GM23338 (cell line): ENCODE results near the gene HPCA. TPM values are rescaled to one million over a fixed set of nuclear protein-coding genes. Genes with fewer than 3 reads are reported as not detected.

Experiments
- ATAC-seq: fragments of 200-7000 bp; cut with Tn5 transposase; 3 replicates; pipeline ENCODE4 v1.9.1; 2020
- DNase-seq: peaks from one replicate; pipeline ENCODE4 v3.0.0-alpha.2; 2015; ENCODE audit warnings: low spot score
- H2AFZ ChIP-seq: fragments of 200-600 bp; sonication (generic); 2 replicates; pipeline ENCODE4 v1.8.0; 2016; ENCODE audit warnings: antibody characterized with exemption, mild to moderate bottlenecking, moderate library complexity
- H3F3A ChIP-seq: fragments of 200-600 bp; sonication (generic); replicated peaks from 2 replicates; pipeline ENCODE4 v1.8.0; 2017; ENCODE audit warnings: antibody characterized with exemption, mixed run types, low read depth
- H3K27ac ChIP-seq: fragments of 200-600 bp; sonication (generic); 2 replicates; pipeline ENCODE4 v1.6.1; 2016; ENCODE audit warnings: low read depth
- H3K27me3 ChIP-seq: fragments of 200-600 bp; sonication (generic); 2 replicates; pipeline ENCODE4 v1.8.0; 2016; ENCODE audit warnings: mild to moderate bottlenecking, mixed run types, moderate library complexity; ENCODE audit not compliant: insufficient read depth
- H3K36me3 ChIP-seq: fragments of 200-600 bp; sonication (generic); 2 replicates; pipeline ENCODE4 v1.8.0; 2016; ENCODE audit warnings: mild to moderate bottlenecking; ENCODE audit not compliant: insufficient read depth
- H3K4me1 ChIP-seq: fragments of 200-600 bp; sonication (generic); 2 replicates; pipeline ENCODE4 v1.8.0; 2016; ENCODE audit warnings: mild to moderate bottlenecking, moderate library complexity; ENCODE audit not compliant: insufficient read depth
- H3K4me2 ChIP-seq: fragments of 200-600 bp; sonication (generic); 2 replicates; pipeline ENCODE4 v1.7.1; 2017; ENCODE audit warnings: mixed run types
- H3K4me3 ChIP-seq: fragments of 200-600 bp; sonication (generic); 2 replicates; pipeline ENCODE4 v1.6.1; 2016; ENCODE audit warnings: mixed run types
- H3K79me2 ChIP-seq: fragments of 200-600 bp; sonication (generic); replicated peaks from 2 replicates; pipeline ENCODE4 v1.8.0; 2017; ENCODE audit warnings: mild to moderate bottlenecking; ENCODE audit not compliant: insufficient read depth
- H3K9me2 ChIP-seq: fragments of 200-600 bp; sonication (generic); 2 replicates; pipeline ENCODE4 v1.8.0; 2017; ENCODE audit not compliant: insufficient read depth
- H4K20me1 ChIP-seq: fragments of 200-600 bp; sonication (generic); replicated peaks from 2 replicates; pipeline ENCODE4 v1.8.0; 2017; ENCODE audit warnings: mild to moderate bottlenecking; ENCODE audit not compliant: insufficient read depth
- H3K27ac Mint-ChIP-seq: 2 replicates; pipeline ENCODE4 v1.8.0; 2020; ENCODE audit warnings: inconsistent platforms, mild to moderate bottlenecking, moderate library complexity, mixed read lengths
- H3K27me3 Mint-ChIP-seq: 3 replicates; pipeline ENCODE4 v1.8.0; 2022; ENCODE audit warnings: low read depth, mild to moderate bottlenecking, moderate library complexity, mixed read lengths, inconsistent platforms; ENCODE audit not compliant: insufficient read depth, poor library complexity
- H3K36me3 Mint-ChIP-seq: 3 replicates; pipeline ENCODE4 v1.8.0; 2021; ENCODE audit warnings: low read depth, mild to moderate bottlenecking, inconsistent platforms, moderate library complexity, mixed read lengths
- H3K4me1 Mint-ChIP-seq: 3 replicates; pipeline ENCODE4 v1.8.0; 2020; ENCODE audit warnings: mild to moderate bottlenecking, inconsistent platforms, mixed read lengths
- H3K4me3 Mint-ChIP-seq: 3 replicates; pipeline ENCODE4 v1.8.0; 2021; ENCODE audit warnings: moderate library complexity, mild to moderate bottlenecking, inconsistent platforms, mixed read lengths
- H3K9me3 Mint-ChIP-seq: 3 replicates; pipeline ENCODE4 v1.8.0; 2020; ENCODE audit warnings: moderate library complexity, mild to moderate bottlenecking, inconsistent platforms, mixed read lengths
- EZH2 ChIP-seq: fragments of 200-600 bp; sonication (generic); IDR thresholded peaks from one replicate; pipeline ENCODE4 v1.8.0; 2017; ENCODE audit warnings: antibody characterized with exemption, mild to moderate bottlenecking, low read depth; ENCODE audit not compliant: unreplicated experiment
- JUNB ChIP-seq: IDR thresholded peaks from one replicate; pipeline ENCODE4 v1.6.1; 2016; ENCODE audit warnings: antibody characterized with exemption; ENCODE audit not compliant: unreplicated experiment
- POLR2AphosphoS5 ChIP-seq: IDR thresholded peaks from 2 replicates; pipeline ENCODE4 v1.6.1; 2016; ENCODE audit warnings: antibody characterized with exemption, low read depth
- STAT1 ChIP-seq: IDR thresholded peaks from one replicate; pipeline ENCODE4 v1.6.1; 2016; ENCODE audit warnings: antibody characterized with exemption; ENCODE audit not compliant: unreplicated experiment
- ZNF331 ChIP-seq: fragments of 250-450 bp; sonication (Bioruptor Pico); IDR thresholded peaks from 2 replicates; pipeline ENCODE4 v1.5.0; 2020; ENCODE audit warnings: low read depth, mild to moderate bottlenecking, moderate library complexity
- polyA plus RNA-seq: library from polyadenylated mRNA; unstranded; fragments of >200 nt; fragmentation: Nextera tagmentation; extraction: Ambion mirVana; gene quantifications from 2 replicates; pipeline ENCODE4 v1.2.1, GENCODE V29; 2016
- total RNA-seq: library from RNA; depleted of rRNA; stranded (reverse); fragments of >200 nt; shearing (Covaris generic); gene quantifications from 2 replicates; pipeline ENCODE4 v1.2.3, GENCODE V29; 2014
- TF ChIP-seq, protein P1 (sequence below): IDR thresholded peaks from one replicate; pipeline ENCODE4 v1.6.1; 2018; ENCODE audit warnings: antibody characterized with exemption; ENCODE audit not compliant: unreplicated experiment
- TF ChIP-seq, protein P2 (sequence below), 2 experiments: fragments of 200-600 bp in 1 of 2; sonication (generic) in 1 of 2; conservative IDR thresholded peaks; 2 replicates each; pipeline versions ENCODE4 v1.5.1 to v1.6.1; 2016 to 2017; ENCODE audit warnings: antibody characterized with exemption in 2 of 2, low read depth in 2 of 2, mild to moderate bottlenecking in 2 of 2, moderate library complexity in 1 of 2
- TF ChIP-seq, protein P3 (sequence below): fragments of 250-450 bp; sonication (Bioruptor Pico); IDR thresholded peaks from 2 replicates; pipeline ENCODE4 v1.5.0; 2020; ENCODE audit warnings: mild to moderate bottlenecking, moderate library complexity

HPCA gene
- total and polyA plus RNA-seq, 2 experiments from 2014 or later, result 0.35 to 0.82 TPM

DNA sequence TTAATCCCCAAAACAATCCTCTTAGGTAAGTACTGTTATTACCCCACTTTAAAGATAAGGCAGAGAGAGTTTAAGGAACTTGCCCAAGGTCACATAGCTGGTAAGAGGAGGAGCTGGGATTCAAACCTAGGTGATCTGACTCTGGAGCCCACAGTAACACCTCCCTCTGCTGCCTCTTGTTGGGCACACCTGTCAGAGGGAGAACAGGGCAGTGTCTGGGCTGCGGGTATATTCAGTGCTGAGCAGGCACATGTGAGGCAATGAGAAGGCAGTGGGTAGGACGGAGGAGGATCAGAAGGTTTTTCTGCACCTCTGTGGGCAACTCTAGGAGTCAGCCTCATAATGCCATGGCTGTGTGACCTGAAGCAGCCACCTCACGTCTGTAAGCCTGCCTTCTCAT, 1.8 kb downstream of the HPCA start (continued):
- TF ChIP-seq, protein P1, sequence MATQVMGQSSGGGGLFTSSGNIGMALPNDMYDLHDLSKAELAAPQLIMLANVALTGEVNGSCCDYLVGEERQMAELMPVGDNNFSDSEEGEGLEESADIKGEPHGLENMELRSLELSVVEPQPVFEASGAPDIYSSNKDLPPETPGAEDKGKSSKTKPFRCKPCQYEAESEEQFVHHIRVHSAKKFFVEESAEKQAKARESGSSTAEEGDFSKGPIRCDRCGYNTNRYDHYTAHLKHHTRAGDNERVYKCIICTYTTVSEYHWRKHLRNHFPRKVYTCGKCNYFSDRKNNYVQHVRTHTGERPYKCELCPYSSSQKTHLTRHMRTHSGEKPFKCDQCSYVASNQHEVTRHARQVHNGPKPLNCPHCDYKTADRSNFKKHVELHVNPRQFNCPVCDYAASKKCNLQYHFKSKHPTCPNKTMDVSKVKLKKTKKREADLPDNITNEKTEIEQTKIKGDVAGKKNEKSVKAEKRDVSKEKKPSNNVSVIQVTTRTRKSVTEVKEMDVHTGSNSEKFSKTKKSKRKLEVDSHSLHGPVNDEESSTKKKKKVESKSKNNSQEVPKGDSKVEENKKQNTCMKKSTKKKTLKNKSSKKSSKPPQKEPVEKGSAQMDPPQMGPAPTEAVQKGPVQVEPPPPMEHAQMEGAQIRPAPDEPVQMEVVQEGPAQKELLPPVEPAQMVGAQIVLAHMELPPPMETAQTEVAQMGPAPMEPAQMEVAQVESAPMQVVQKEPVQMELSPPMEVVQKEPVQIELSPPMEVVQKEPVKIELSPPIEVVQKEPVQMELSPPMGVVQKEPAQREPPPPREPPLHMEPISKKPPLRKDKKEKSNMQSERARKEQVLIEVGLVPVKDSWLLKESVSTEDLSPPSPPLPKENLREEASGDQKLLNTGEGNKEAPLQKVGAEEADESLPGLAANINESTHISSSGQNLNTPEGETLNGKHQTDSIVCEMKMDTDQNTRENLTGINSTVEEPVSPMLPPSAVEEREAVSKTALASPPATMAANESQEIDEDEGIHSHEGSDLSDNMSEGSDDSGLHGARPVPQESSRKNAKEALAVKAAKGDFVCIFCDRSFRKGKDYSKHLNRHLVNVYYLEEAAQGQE, result no peak
- TF ChIP-seq JUNB, result no peak
- TF ChIP-seq EZH2, result no peak
- TF ChIP-seq, protein P2, sequence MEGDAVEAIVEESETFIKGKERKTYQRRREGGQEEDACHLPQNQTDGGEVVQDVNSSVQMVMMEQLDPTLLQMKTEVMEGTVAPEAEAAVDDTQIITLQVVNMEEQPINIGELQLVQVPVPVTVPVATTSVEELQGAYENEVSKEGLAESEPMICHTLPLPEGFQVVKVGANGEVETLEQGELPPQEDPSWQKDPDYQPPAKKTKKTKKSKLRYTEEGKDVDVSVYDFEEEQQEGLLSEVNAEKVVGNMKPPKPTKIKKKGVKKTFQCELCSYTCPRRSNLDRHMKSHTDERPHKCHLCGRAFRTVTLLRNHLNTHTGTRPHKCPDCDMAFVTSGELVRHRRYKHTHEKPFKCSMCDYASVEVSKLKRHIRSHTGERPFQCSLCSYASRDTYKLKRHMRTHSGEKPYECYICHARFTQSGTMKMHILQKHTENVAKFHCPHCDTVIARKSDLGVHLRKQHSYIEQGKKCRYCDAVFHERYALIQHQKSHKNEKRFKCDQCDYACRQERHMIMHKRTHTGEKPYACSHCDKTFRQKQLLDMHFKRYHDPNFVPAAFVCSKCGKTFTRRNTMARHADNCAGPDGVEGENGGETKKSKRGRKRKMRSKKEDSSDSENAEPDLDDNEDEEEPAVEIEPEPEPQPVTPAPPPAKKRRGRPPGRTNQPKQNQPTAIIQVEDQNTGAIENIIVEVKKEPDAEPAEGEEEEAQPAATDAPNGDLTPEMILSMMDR (conservative IDR thresholded peaks at IDR 0.05; ENCODE audit: low read depth in 2 of 2), result no peak
- no peak for TF ChIP-seq ZNF331 (CRISPR knock-in tag)
- TF ChIP-seq STAT1, result no peak

DNA sequence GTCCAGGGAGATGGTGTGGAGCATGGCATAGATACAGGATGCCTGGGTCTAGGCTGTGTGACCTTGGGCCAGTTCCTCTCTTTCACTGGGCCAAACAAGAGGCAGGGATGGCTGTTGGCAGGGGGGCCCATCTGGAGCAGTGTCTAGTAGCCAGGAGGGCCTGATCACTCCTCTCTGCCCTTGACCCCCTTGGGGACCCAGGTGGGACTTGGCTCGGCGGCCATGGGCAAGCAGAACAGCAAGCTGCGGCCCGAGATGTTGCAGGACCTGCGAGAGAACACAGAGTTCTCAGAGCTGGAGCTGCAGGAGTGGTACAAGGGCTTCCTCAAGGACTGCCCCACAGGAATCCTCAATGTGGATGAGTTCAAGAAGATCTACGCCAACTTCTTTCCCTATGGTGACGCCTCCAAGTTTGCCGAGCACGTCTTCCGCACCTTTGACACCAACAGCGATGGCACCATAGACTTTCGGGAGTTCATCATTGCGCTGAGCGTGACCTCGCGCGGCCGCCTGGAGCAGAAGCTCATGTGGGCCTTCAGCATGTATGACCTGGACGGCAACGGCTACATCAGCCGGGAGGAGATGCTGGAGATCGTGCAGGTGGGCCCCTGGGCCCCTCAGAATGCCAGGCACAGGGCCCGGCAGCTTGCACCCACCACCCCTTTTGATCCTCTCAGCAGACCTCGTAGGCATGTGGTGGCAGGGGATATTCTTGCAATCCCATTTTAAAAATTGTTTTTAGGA, 2.6 kb downstream of the HPCA start:
- H3K9me3 Mint-ChIP-seq, result peaks cover 5% of the 10 kb centered on the region; the same call in 2 of the 3 replicates
- no peak for ATAC-seq
- no peaks in the 10 kb centered on the region for H3K36me3 ChIP-seq
- H3F3A ChIP-seq, result peaks cover 7% of the 10 kb centered on the region; the same call in 1 of the 2 replicates
- H3K27ac Mint-ChIP-seq, result no peak overlapping the region
- peaks cover 45% of the 10 kb centered on the region for H3K27me3 Mint-ChIP-seq
- no peaks in the 10 kb centered on the region for H3K79me2 ChIP-seq
- peaks cover 64% of the 10 kb centered on the region for H3K27me3 ChIP-seq
- H3K4me1 ChIP-seq, result peaks cover 11% of the 10 kb centered on the region
- no peak overlapping the region for H3K4me2 ChIP-seq
- no peak for DNase-seq
- peaks cover 6% of the 10 kb centered on the region for H4K20me1 ChIP-seq
- H3K4me1 Mint-ChIP-seq, result peaks cover 18% of the 10 kb centered on the region
- H3K27ac ChIP-seq, result no peak overlapping the region
- H3K9me2 ChIP-seq, result no peaks in the 10 kb centered on the region
- peaks cover 8% of the 10 kb centered on the region; the same call in 1 of the 3 replicates for H3K36me3 Mint-ChIP-seq
- no peak overlapping the region for H3K4me3 ChIP-seq
- no peak overlapping the region for H3K4me3 Mint-ChIP-seq
- H2AFZ ChIP-seq, result no peak overlapping the region
- TF ChIP-seq STAT1, result no peak
- TF ChIP-seq, protein P1, result no peak
- no peak for TF ChIP-seq ZNF331 (CRISPR knock-in tag)
- TF ChIP-seq POLR2AphosphoS5, result no peak
- TF ChIP-seq, protein P3, sequence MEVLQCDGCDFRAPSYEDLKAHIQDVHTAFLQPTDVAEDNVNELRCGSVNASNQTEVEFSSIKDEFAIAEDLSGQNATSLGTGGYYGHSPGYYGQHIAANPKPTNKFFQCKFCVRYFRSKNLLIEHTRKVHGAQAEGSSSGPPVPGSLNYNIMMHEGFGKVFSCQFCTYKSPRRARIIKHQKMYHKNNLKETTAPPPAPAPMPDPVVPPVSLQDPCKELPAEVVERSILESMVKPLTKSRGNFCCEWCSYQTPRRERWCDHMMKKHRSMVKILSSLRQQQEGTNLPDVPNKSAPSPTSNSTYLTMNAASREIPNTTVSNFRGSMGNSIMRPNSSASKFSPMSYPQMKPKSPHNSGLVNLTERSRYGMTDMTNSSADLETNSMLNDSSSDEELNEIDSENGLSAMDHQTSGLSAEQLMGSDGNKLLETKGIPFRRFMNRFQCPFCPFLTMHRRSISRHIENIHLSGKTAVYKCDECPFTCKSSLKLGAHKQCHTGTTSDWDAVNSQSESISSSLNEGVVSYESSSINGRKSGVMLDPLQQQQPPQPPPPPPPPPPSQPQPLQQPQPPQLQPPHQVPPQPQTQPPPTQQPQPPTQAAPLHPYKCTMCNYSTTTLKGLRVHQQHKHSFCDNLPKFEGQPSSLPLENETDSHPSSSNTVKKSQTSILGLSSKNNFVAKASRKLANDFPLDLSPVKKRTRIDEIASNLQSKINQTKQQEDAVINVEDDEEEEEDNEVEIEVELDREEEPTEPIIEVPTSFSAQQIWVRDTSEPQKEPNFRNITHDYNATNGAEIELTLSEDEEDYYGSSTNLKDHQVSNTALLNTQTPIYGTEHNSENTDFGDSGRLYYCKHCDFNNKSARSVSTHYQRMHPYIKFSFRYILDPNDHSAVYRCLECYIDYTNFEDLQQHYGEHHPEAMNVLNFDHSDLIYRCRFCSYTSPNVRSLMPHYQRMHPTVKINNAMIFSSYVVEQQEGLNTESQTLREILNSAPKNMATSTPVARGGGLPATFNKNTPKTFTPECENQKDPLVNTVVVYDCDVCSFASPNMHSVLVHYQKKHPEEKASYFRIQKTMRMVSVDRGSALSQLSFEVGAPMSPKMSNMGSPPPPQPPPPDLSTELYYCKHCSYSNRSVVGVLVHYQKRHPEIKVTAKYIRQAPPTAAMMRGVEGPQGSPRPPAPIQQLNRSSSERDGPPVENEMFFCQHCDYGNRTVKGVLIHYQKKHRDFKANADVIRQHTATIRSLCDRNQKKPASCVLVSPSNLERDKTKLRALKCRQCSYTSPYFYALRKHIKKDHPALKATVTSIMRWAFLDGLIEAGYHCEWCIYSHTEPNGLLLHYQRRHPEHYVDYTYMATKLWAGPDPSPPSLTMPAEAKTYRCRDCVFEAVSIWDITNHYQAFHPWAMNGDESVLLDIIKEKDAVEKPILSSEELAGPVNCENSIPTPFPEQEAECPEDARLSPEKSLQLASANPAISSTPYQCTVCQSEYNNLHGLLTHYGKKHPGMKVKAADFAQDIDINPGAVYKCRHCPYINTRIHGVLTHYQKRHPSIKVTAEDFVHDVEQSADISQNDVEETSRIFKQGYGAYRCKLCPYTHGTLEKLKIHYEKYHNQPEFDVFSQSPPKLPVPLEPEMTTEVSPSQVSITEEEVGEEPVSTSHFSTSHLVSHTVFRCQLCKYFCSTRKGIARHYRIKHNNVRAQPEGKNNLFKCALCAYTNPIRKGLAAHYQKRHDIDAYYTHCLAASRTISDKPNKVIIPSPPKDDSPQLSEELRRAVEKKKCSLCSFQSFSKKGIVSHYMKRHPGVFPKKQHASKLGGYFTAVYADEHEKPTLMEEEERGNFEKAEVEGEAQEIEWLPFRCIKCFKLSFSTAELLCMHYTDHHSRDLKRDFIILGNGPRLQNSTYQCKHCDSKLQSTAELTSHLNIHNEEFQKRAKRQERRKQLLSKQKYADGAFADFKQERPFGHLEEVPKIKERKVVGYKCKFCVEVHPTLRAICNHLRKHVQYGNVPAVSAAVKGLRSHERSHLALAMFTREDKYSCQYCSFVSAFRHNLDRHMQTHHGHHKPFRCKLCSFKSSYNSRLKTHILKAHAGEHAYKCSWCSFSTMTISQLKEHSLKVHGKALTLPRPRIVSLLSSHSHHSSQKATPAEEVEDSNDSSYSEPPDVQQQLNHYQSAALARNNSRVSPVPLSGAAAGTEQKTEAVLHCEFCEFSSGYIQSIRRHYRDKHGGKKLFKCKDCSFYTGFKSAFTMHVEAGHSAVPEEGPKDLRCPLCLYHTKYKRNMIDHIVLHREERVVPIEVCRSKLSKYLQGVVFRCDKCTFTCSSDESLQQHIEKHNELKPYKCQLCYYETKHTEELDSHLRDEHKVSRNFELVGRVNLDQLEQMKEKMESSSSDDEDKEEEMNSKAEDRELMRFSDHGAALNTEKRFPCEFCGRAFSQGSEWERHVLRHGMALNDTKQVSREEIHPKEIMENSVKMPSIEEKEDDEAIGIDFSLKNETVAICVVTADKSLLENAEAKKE (CRISPR knock-in tag), result no peak
